HL-60/S4 treated with retinoic acid at 250 ng/mL for 4 days and 3 days (cell line): ENCODE results near the gene PTPRN2.

Experiments
- in situ Hi-C: fragments of 300-500 bp; cut with MboI; formaldehyde crosslinking; loops from 2 replicates; pipeline ENCODE4 v1.7.0; 2022; ENCODE audit warnings: low sequenced_read_pairs

PTPRN2 gene

DNA sequence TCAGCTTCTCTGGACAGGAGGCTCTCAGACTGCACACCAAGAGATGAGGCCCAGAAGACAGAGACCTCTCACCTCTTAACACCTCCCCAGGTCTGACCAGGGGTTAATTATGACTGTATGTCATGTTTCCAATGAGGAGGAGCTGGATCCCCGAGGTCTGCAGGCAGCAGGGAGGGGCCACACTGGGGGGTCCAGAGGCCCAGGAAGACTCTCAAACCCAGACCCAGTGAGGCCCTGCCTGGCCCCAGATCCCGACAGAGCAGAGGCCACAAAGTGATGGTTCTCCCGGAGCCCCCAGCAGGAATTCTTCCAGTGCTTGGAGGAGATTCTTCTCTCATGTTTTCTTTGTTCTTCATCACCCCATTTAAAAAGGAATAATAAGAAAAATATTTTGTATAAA is 28.8 kb downstream of the PTPRN2 start:
- in situ Hi-C loops: no loop called here

DNA sequence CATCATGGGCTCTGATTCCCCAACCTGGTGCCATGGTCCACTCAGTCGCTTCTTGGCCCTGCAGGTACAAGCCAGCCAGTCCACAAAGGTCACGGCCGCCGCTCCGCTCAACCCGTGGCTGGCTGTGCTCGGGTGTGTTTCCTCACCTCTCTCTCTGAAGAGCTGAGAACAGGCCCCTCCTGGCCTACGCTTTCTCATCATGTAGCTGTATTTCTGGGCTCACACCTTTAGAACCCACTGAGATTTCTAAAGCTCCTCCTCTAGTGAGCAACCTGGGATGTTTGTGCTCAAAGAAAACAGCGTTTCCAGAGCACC is 30.2 kb downstream of the PTPRN2 start:
- in situ Hi-C loops: no loop called here

DNA sequence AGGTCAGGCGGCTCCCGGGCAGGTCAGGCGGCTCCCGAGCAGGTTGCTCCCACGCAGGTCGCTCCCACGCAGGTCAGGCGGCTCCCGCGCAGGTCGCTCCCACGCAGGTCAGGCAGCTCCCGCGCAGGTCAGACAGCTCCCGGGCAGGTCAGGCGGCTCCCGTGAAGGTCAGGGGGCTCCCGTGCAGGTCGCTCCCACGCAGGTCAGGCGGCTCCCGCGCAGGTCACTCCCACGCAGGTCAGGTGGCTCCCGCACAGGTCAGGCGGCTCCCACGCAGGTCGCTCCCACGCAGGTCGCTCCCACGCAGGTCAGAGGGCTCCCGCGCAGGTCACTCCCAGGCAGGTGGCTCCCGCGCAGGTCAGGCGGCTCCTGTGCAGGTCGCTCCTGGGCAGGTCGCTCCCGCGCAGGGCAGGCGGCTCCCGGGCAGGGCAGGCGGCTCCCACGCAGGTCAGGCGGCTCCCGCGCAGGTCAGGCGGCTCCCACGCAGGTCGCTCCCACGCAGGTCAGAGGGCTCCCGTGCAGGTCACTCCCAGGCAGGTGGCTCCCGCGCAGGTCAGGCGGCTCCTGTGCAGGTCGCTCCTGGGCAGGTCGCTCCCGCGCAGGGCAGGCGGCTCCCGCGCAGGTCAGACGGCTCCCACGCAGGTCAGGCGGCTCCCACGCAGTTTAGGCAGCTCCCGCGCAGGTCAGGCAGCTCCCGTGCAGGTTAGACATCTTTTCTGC is 30.7 kb downstream of the PTPRN2 start:
- in situ Hi-C loops: no loop called here

- in situ Hi-C loops: no loop called here
These were observed 32.5 kb downstream of the PTPRN2 start for GRCh38 chr7:158555034-158555520.

- in situ Hi-C loops: no loop called here
These were observed 36.7 kb downstream of the PTPRN2 start for GRCh38 chr7:158550886-158551452.

DNA sequence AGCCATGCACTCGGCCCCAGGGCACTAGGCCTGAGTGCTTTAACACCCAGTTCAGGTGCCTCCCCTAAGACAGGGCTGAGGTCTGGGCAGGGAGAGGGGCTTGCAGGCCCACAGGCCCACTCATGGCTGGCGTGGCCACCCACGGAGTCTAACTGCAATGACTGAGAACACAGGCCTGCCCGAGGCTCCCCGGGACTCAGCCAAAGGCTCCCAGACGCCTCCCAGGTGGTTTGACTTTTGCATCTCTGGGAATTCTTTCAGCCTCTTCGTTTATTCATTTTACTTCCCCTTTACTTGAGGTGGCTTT is 37.3 kb downstream of the PTPRN2 start:
- in situ Hi-C loops: no loop called here

DNA sequence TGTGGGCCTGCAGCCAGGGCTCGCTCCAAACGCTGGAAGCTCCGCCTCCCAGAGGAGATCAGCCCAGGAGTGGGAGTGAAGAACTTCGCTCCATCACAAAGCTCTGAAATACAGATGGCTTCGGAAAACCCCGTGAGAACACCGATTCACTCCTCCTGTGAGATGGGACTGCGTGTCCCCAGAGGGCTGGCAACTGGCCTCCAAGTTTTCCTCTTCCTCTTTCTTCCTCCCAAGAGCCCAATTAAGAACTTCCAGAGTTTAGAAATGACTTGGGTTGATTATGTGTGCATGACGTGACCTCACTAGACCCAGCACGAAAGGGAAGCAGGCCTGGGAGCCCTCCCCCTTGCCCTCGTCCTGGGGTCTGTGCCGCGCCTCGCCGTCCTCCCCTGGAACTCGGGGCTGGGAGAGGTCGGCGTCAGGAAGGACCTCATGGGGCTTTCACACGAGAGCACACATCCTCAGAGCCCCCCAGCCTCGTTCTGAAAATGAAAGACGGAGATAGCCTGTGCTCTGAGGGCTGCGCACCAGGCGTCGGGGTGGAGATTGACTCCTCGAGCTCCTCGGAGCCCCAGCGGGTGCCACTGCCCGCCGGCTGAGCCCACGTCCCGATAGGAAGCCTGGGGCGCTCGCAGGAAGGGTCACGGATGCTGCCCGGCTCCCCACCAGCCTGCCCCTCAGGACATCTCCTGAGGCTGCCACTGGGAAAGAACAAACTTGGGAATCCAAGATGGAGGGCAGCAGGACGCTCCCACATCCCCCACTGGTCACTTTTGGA is 37.8 kb downstream of the PTPRN2 start:
- in situ Hi-C loops: no loop called here

DNA sequence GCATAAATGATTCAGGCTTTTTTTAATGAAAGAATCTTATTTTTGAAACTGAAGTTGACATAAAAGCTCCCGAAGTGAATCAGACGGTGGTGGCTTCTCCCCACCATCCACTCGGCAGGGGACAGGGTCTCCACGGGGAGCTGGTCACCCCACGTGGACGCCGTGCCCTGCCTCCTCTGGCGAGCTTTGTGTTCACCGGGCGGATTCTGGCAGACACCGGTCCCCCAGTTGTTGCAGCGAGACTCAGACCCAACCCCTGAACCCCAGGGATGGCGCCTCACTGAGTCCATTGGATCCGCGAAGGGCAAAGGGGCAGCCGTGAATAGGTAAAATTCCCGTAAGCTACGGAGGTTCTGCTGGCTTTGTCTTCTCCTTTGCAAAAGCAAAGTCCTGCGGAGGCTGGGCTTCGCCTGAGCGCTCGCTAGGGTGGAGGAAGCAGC is 38.4 kb downstream of the PTPRN2 start:
- in situ Hi-C loops: no loop called here

GRCh38 chr7:158548726-158549125 is 38.9 kb downstream of the PTPRN2 start:
- in situ Hi-C loops: no loop called here

GRCh38 chr7:158547817-158548216 is 39.8 kb downstream of the PTPRN2 start:
- in situ Hi-C loops: no loop called here

DNA sequence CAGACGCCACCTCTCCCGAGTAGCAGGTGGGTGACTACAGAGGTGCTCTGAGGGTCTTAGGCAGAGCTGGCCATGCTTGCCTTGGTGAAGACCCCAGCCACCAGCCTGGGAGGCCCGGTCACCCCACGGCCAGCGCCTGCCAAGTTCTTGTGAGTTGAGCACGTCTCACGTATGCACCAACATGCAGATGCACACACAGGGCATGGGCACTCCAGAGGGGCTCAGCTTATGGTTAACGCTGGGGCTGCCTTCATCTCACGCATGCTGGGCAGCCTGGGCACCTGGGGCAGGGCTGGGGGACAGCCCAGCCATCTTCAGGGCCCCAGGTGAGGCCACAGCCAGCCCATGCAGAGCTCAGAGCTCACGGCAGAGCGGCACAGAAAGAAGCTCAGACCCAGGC is 41.0 kb downstream of the PTPRN2 start:
- in situ Hi-C loops: no loop called here

GRCh38 chr7:158546214-158546613 is 41.4 kb downstream of the PTPRN2 start:
- in situ Hi-C loops: no loop called here

GRCh38 chr7:158544708-158545107 is 42.9 kb downstream of the PTPRN2 start:
- in situ Hi-C loops: no loop called here

- in situ Hi-C loops: no loop called here
These were observed 43.8 kb downstream of the PTPRN2 start for GRCh38 chr7:158543840-158544239.

DNA sequence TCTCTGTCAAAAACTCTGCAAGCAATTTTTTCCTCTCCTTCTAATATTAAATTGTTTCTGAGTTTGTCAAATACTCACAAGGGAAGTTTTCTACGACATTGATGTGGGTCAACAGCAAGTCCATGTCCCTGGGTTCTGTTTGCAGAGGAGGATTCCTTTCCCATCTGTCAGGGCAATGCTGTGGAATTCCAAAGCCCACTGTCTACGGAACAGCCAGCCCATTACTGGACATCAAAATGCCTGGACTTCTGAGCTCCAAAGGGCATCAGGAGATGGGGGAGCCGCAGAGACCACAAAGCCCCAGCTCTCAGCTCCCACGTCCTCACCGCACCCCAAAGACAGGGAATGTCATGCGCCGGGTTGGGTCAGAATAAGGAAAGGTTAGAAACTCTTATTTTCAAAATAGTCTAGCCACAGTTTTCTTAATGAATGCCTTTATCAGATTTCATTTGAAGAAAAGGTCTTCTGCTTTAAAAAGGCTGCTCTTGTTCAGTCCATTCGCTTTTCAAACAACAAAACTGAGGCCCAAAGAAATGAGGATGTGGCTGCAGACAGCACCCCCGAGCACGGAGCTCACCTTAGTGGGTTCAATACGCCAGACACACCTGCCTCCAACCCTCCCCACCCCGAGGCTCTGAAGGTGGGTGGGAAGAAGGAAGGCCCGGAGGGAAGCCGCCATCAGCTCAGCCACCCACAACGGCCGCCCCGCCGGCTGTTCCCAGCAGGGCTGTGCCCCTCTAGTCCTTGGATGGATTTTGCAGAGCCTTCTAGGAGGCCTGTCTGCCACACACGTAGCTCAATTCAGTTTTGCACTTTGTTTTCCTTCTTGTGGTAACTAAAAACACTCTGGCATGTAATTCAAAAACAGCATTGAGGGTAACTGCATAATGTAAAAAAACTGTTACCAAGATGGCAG is 44.7 kb downstream of the PTPRN2 start:
- in situ Hi-C loops: no loop called here

DNA sequence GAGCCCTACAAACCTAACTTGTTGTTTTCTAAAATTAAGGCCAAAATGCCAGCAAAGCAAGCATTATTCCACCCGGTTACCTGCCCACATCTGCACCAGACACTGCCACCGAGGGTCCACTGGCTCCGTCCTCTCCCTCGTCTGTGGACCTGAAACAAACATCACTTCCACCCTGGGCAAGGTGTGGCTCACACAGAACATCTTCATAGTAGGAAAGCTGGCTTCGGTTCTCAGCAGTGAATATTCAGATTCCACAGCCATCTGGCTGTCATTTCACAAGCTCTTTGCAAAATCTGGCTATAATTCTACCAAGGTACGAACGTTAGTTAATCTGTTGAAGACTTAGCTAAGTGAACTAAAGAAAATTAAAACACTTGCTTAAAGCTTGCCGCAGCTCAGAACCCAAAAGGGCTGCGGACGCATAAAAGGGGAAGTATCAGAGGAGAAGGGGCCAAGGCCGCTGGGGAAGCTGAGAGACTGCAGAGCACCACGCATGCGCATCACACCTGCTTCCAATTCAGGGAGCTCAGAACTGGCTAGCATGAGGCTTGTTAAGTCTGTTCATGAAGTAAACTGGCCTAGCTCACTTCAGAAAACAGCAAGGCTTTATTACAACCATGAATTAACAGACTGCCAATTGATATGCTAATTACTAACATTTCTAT is 46.1 kb downstream of the PTPRN2 start:
- in situ Hi-C loops: no loop called here

- in situ Hi-C loops: no loop called here
These were observed 47.9 kb downstream of the PTPRN2 start for GRCh38 chr7:158539711-158540146.

GRCh38 chr7:158538156-158538946 is 49.3 kb downstream of the PTPRN2 start:
- in situ Hi-C loops: no loop called here

DNA sequence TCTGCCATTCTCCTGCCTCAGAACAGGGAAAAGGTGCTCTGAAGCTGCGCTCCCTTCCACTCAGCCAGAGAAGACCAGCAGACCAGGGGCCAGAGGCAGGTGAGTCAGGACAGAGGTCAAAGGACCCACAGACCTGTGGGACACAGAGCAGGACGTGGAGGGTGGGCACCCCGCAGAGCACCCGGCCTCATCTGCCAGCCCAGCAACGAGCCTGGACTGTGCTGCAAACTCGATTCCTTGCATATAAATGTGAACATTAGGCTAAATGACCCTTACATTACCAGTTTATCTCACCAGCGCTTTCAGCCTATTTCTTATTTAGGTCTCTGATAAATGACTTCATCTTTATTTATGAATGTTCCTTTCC is 50.1 kb downstream of the PTPRN2 start:
- in situ Hi-C loops: no loop called here
